SK-N-SH (cell line): ENCODE data around the gene UGGT2. TPM values are rescaled to one million over a fixed set of nuclear protein-coding genes. Genes with fewer than 3 reads are reported as not detected.

Experiments
- CTCF ChIA-PET: fragments of 300-600, 350-600 bp; formaldehyde crosslinking; extraction: SDS; loops from one replicate; lab custom pipeline; 2021; lab: Yijun Ruan, JAX
- POLR2A ChIA-PET: fragments of 350-600 bp; sonication (Branson Sonifier 250); formaldehyde crosslinking; extraction: SDS; loops from one replicate; lab custom pipeline; 2020; ENCODE audit warnings: antibody characterized with exemption, inconsistent platforms; lab: Yijun Ruan, JAX
- DNase-seq: peaks from one replicate; pipeline ENCODE4 v3.0.0; 2012
- H2AFZ ChIP-seq: fragments of 200-600 bp; sonication (generic); 2 replicates; pipeline ENCODE4 v1.8.1; 2016; ENCODE audit warnings: antibody characterized with exemption, mild to moderate bottlenecking, low read depth
- H3F3A ChIP-seq: fragments of 200-600 bp; sonication (generic); replicated peaks from 2 replicates; pipeline ENCODE3; 2016; ENCODE audit warnings: antibody characterized with exemption, mild to moderate bottlenecking; ENCODE audit not compliant: insufficient read depth
- H3K27ac ChIP-seq, 2 experiments: fragments of 200-500 bp in 1 of 2; fragments of 200-600 bp in 1 of 2; sonication (Bioruptor generic) in 1 of 2; sonication (generic), shearing (Covaris generic) in 1 of 2; 2 replicates each; pipeline versions ENCODE4 v1.5.1 to v1.6.1; 2014 to 2016; ENCODE audit warnings: low read depth in 2 of 2, inconsistent platforms in 1 of 2, low read length in 1 of 2, mild to moderate bottlenecking in 1 of 2, mixed read lengths in 1 of 2
- H3K27me3 ChIP-seq: fragments of 200-600 bp; sonication (generic), shearing (Covaris generic); 2 replicates; pipeline ENCODE4 v1.6.1; 2016; ENCODE audit warnings: mixed run types; ENCODE audit not compliant: insufficient read depth
- H3K36me3 ChIP-seq, 2 experiments: fragments of 200-500 bp in 1 of 2; fragments of 200-600 bp in 1 of 2; sonication (Bioruptor generic) in 1 of 2; sonication (generic) in 1 of 2; replicated peaks in 1 of 2; 2 replicates each; pipeline versions ENCODE3 to v1.5.1; 2014 to 2016; ENCODE audit warnings: low read length in 1 of 2, mild to moderate bottlenecking in 1 of 2; ENCODE audit not compliant: insufficient read depth in 2 of 2, control insufficient read depth in 1 of 2
- H3K4me1 ChIP-seq, 2 experiments: fragments of 200-500 bp in 1 of 2; fragments of 200-600 bp in 1 of 2; sonication (Bioruptor generic) in 1 of 2; sonication (generic), shearing (Covaris generic) in 1 of 2; 2 replicates each; pipeline versions ENCODE4 v1.5.1 to v1.6.1; 2014 to 2016; ENCODE audit warnings: low read depth in 1 of 2, low read length in 1 of 2, mixed run types in 1 of 2; ENCODE audit not compliant: insufficient read depth in 2 of 2, control insufficient read depth in 1 of 2
- H3K4me2 ChIP-seq: fragments of 200-600 bp; sonication (generic), shearing (Covaris generic); 2 replicates; pipeline ENCODE4 v1.6.1; 2017; ENCODE audit warnings: mixed run types
- H3K4me3 ChIP-seq, 2 experiments: fragments of 200-500 bp in 1 of 2; fragments of 200-600 bp in 1 of 2; sonication (Bioruptor generic) in 1 of 2; sonication (generic), shearing (Covaris generic) in 1 of 2; 2 replicates each; pipeline versions ENCODE4 v1.5.1 to v1.8.1; 2014 to 2016; ENCODE audit warnings: low read depth in 2 of 2, inconsistent platforms in 1 of 2, low read length in 1 of 2, mild to moderate bottlenecking in 1 of 2, mixed read lengths in 1 of 2, moderate library complexity in 1 of 2
- H3K79me2 ChIP-seq: fragments of 200-600 bp; sonication (generic); 2 replicates; pipeline ENCODE4 v1.8.1; 2017; ENCODE audit warnings: mild to moderate bottlenecking; ENCODE audit not compliant: insufficient read depth
- H3K9ac ChIP-seq: fragments of 200-600 bp; sonication (generic); 2 replicates; pipeline ENCODE4 v1.6.1; 2017; ENCODE audit warnings: mixed run types
- H3K9me2 ChIP-seq: fragments of 200-600 bp; sonication (generic); 2 replicates; pipeline ENCODE4 v1.6.1; 2017; ENCODE audit warnings: mixed run types
- H3K9me3 ChIP-seq: fragments of 200-600 bp; sonication (generic); 2 replicates; pipeline ENCODE4 v1.6.1; 2017; ENCODE audit warnings: mixed run types, mild to moderate bottlenecking, moderate library complexity
- H4K20me1 ChIP-seq: fragments of 200-600 bp; sonication (generic); 2 replicates; pipeline ENCODE4 v1.6.1; 2017; ENCODE audit warnings: mild to moderate bottlenecking, mixed run types; ENCODE audit not compliant: insufficient read depth
- CHD2 ChIP-seq: fragments of 150-350 bp; IDR thresholded peaks from 2 replicates; pipeline ENCODE4 v1.6.1; 2018; ENCODE audit warnings: low read length; ENCODE audit not compliant: partially characterized antibody
- CTCF ChIP-seq: fragments of 200-600 bp; sonication (generic); IDR thresholded peaks from 2 replicates; pipeline ENCODE4 v1.6.1; 2017; ENCODE audit warnings: antibody characterized with exemption, mild to moderate bottlenecking, moderate library complexity
- ELF1 ChIP-seq: IDR thresholded peaks from 2 replicates; pipeline ENCODE4 v1.4.0; 2012
- EP300 ChIP-seq, 2 experiments: IDR thresholded peaks; 2 replicates each; pipeline versions ENCODE4 v1.4.0 to v1.6.1; 2012; ENCODE audit warnings: borderline replicate concordance in 1 of 2, low read depth in 1 of 2, low read length in 1 of 2
- FOXJ3 ChIP-seq: sonication (generic); formaldehyde crosslinking; IDR thresholded peaks from 2 replicates; pipeline ENCODE4 v1.5.1; 2020; ENCODE audit warnings: mild to moderate bottlenecking, missing genetic modification reagents
- POLR2AphosphoS5 ChIP-seq: IDR thresholded peaks from 2 replicates; pipeline ENCODE4 v1.6.1; 2012; ENCODE audit warnings: low read depth, low read length
- RAD21 ChIP-seq: IDR thresholded peaks from 2 replicates; pipeline ENCODE4 v1.6.1; 2012; ENCODE audit warnings: mild to moderate bottlenecking, low read length
- SMC3 ChIP-seq: IDR thresholded peaks from 2 replicates; pipeline ENCODE4 v1.6.1; 2012; ENCODE audit warnings: low read depth, low read length, improper control_type of control experiment
- TCF12 ChIP-seq: IDR thresholded peaks from 2 replicates; pipeline ENCODE4 v1.4.0; 2012
- TEAD4 ChIP-seq: IDR thresholded peaks from 2 replicates; pipeline ENCODE4 v1.4.0; 2012; ENCODE audit warnings: mild to moderate bottlenecking, borderline replicate concordance; ENCODE audit not compliant: insufficient read depth
- WGBS: methylation state at CpG from one replicate; pipeline ENCODE4 v1.1.6; 2017; ENCODE audit warnings: low lambda C conversion rate; 5-methylcytosine and 5-hydroxymethylcytosine counted together
- polyA plus RNA-seq, 3 experiments: library from polyadenylated mRNA; depleted of rRNA; stranded (reverse); fragments of >200 nt; gene quantifications; 2 replicates each; pipeline ENCODE4 v1.2.3, GENCODE V29; 2012

UGGT2 gene
- polyA plus RNA-seq, 1 of the 3 experiments (the other 2 are of a cell fraction): 13.3 TPM

GRCh38 chr13:96020155-96020575, 33.0 kb downstream of the UGGT2 start:
- POLR2A ChIA-PET: no interaction called here
- no peaks in the 10 kb centered on the region for H3K9me2 ChIP-seq
- no peak overlapping the region; a peak in 1 of 4 replicates for H3K27ac ChIP-seq
- peaks cover 30 to 41% of the 10 kb centered on the region in 2 experiments for H3K36me3 ChIP-seq
- no peaks in the 10 kb centered on the region for H4K20me1 ChIP-seq
- no peaks in the 10 kb centered on the region for H3K9me3 ChIP-seq
- H3K4me1 ChIP-seq: no peaks in the 10 kb centered on the region
- no peak overlapping the region; a peak in 1 of 4 replicates for H3K4me3 ChIP-seq
- H3K27me3 ChIP-seq: no peaks in the 10 kb centered on the region
- H3K79me2 ChIP-seq: peaks cover 7% of the 10 kb centered on the region; the same call in 1 of the 2 replicates
- H3F3A ChIP-seq: peaks cover 4% of the 10 kb centered on the region
- H3K9ac ChIP-seq: no peak overlapping the region
- no peak overlapping the region for H3K4me2 ChIP-seq
- WGBS: 71% methylated on average over 3 of the region's 3 CpGs
- no peak overlapping the region for H2AFZ ChIP-seq
- TF ChIP-seq TEAD4 (no peak), SMC3 (peak; percentile 57), POLR2AphosphoS5 (no peak), ELF1 (no peak), CTCF (peak; percentile 69), RAD21 (peak; percentile 91)
- TF ChIP-seq, all 33 proteins: peak for 3
- DNase-seq: peak; percentile 56
- CTCF ChIA-PET: interaction anchor here (0.6 to 4.4 kb wide), 43 partner anchors 9 to 1002 kb away, joined by 3 to 57 read pairs (median 4); partner anchors contain the start of gene UGGT2

- Histone ChIP-seq H3K9ac (no peak overlapping the region), H3K27me3 (no peaks in the 10 kb centered on the region), H2AFZ (no peak overlapping the region), H3F3A (no peaks in the 10 kb centered on the region)
- POLR2A ChIA-PET: no interaction called here
- TF ChIP-seq POLR2AphosphoS5 (no peak), TCF12 (no peak), EP300 (IDR thresholded peaks at IDR 0.05; ENCODE audit: borderline replicate concordance in 1 of 2, low read depth in 1 of 2, low read length in 1 of 2) (no peak), TEAD4 (no peak), CHD2 (no peak), FOXJ3 (CRISPR knock-in tag) (no peak)
- TF ChIP-seq, all 33 proteins: peak for 0
- Histone ChIP-seq H3K79me2 (no peaks in the 10 kb centered on the region), H3K9me2 (no peaks in the 10 kb centered on the region), H3K4me1 (no peaks in the 10 kb centered on the region), H3K4me3 (no peak overlapping the region), H3K27ac (no peak overlapping the region), H3K9me3 (no peaks in the 10 kb centered on the region), H4K20me1 (no peaks in the 10 kb centered on the region), H3K4me2 (no peak overlapping the region), H3K36me3 (peaks cover 25 to 26% of the 10 kb centered on the region in 2 experiments)
- no peak for DNase-seq
- CTCF ChIA-PET: interaction anchor here (1.0 to 4.4 kb wide), 3 partner anchors 15 to 939 kb away, joined by 3 to 57 read pairs (median 3); no protein-coding TSS in a partner anchor
- 90% methylated on average over 3 of the region's 3 CpGs for WGBS
Measured at GRCh38 chr13:96018135-96018534, 35.1 kb downstream of the UGGT2 start.
